Measurements from ENCODE around the gene TGM4.
"Not testable (repeated sequence)": the region's sequence is repeated elsewhere in the genome, so short reads cannot be mapped to it uniquely, and the experiment has no call there.

Gene TGM4

DNA sequence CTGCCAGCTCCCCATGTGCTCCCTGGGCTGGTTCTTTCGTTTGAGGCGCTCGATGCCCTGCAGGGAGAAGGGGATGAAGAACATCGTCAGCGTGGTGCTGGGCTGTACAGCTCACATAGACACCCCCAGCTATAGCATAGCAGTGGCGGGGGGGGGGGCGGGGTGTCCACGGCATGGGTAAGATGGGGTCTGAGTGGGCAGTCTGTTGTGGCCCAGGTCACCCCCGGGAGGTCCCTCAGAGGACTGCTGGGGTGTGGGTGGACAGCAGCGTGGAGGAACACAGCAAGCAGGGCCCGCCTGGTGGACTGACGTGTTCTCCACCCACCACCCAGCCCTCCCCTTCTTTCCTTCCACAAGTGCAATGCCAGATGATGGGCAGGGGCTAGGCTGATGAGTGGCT, 43.7 kb downstream of the TGM4 start:
- no peak for DNase-seq

DNA sequence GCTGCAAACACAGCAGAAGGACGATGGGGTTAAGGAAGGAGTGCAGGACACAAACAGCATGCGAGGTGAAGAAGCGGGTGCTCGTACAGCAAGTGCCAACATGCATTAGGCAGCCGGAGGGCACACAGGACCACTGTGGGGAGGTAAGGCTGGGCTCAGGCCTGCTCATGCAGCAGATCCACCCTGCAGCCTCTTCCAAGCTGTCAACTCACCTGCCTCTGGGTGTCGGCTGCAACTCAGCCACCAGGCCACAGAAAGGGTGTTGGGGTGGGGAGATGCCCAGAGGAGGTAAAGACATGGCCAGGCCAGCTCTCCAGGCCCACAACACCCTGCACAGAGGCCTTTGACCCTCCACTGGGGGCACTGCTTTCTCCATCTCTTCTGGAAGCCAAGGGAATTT, 44.2 kb downstream of the TGM4 start:
- no peak for DNase-seq

DNA sequence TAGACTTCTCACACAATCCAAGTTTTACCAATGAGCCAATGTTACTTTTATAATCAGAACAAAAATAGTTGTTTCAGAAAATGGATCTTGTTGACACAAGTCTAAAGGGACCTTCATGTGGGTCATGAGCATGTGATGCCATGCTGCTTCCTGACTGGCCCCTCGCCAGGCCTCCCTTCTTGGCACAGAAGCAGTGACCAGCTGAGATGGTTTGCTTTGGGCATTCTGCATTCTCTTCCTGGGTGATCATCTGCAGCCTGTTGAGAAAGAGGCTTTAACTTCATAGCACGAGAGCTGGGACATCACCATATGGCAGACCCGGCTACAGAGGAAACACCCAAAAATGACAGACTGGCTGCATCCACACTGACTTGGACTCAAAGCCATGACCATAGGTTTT, 45.7 kb downstream of the TGM4 start:
- no peak for DNase-seq

DNA sequence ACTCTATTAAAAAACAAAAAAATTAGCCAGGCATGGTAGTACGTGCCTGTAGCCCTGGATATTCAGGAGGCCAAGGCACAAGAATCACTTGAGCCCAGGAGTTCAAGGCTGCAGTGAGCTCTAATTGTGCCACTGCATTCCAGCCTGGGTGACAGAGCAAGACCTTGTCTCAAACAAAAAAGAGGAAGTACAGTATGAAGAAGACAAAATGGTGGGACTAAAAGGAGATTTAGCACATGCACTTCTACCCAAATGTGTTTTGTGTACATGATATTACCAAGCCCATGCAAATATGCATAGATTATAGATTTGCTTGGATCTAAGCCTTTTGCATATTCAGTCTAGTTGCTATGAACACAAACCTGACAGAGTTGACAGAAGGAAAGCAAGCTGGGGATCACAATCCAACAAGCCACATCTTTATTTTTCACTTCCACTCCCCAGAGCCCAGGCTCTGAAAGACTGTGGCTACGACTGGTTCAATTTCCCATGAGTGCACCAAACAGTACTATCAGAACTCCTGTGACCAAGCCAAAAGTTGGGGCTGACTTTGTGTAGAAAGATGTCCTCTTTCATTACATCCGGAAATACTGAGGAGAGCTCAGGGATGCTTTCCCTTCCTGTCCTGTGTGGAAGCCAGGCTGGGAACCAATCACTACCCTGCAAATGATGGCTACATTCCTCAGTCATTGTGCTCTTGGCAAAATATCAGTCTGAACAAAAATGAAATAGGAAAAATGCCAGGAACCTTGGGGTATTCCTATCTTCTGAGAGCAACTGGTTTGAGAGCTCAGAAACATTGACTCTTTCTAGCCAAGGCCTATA, 49.4 kb downstream of the TGM4 start:
- DNase-seq = no peak

GRCh38 chr3:44924457-44925084, 50.2 kb downstream of the TGM4 start:
- no peak for DNase-seq

DNA sequence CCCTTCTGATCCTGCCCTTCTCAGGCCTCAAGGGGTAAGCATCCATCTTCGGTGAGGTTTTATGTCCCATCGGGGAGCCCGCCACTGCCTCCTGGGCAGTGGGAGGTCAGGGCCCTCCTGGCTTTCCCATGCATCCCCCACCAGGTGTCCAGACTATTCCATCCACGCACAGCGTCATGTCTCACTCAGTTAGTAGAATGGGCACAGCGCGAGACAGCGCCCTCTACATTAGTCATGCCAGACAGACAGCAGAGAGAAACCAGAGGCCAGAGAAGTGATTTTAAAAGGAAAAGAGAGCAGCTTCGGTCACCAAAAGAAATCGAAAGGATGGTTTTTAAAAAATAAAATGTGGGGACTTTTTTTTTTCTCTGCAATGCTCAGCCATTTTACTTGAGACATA, 51.8 kb downstream of the TGM4 start:
- DNase-seq = no peak

DNA sequence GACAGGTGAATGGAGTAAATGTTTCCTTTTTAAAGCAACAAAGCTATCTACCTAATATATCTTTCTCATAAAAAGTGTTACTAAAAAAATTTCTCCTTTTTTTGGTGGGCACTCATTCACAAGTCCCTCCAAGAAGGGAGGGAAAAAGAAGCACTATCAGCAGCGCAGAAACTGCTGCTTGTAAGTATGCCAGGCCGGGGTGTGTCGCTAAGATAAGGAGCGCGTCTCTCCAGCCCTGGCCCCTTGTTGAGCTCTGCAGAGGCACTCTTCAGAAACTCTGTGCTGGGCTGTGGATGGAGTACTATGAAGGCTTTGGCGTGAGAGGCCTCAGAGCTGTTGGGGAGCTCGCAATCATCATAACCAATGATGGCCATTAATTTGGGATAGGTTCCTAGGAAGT, 52.5 kb downstream of the TGM4 start:
- no peak for DNase-seq

GRCh38 chr3:44927371-44927770, 53.0 kb downstream of the TGM4 start:
- no peak for DNase-seq

DNA sequence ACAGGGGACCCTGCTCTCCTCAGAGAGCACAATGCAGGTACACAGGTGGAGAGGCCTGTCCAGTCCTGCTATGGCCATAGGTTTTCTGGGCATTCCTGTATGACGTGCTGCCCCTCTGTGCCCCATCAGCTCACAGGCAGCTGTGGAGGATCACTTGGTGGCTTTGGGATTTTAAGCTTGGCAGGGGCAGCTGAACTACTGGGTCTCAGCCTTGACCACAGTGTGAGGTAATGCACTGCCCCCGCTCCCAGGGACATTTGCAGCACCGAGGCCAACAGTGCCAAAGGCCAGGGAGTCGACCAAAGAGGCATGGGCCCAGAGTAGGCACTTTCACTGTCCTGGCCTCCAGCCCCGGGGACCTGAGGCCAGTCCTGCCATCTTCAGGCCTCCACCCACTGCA, 55.4 kb downstream of the TGM4 start:
- DNase-seq = no peak

GRCh38 chr3:44930911-44931310, 56.5 kb downstream of the TGM4 start:
- no peak for DNase-seq

DNA sequence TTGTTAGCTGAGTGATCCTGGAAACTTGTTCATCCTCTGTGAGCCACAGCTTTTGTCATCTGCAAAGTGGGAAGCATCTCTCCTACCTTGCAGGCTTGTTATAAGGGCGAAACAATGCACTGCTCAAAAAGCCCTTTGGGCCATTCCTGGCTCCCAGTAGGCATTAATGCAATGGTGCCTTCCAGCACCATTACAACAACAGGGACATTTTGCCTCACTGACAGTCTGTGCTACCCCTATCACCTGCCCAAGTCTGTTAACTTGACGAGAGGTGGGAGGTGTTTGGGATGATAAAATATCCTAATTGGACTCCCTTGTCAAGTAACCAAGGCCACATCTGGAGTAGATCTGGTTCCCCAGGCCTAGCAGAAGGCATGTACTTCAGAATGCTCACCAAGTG, 57.4 kb downstream of the TGM4 start:
- DNase-seq = no peak

DNA sequence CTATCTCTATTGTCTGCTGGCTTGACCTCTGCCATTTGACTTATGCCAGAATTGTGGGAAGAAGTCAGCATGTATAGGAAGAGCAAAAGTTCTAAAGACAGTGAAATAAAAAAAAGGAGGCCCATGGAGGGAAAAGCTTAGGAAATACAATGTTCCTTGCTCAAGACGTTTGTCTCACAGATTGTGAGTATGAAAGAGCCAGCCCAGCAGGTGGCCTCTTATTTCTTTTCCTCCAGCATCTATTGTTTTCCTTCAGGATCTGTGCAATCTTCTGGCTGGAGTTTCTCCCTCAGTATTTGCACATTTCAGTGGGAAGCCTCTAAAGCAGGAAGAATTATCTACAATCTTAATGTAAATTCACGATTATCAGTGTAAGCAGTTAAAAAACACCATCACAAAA, 57.9 kb downstream of the TGM4 start:
- DNase-seq = no peak

DNA sequence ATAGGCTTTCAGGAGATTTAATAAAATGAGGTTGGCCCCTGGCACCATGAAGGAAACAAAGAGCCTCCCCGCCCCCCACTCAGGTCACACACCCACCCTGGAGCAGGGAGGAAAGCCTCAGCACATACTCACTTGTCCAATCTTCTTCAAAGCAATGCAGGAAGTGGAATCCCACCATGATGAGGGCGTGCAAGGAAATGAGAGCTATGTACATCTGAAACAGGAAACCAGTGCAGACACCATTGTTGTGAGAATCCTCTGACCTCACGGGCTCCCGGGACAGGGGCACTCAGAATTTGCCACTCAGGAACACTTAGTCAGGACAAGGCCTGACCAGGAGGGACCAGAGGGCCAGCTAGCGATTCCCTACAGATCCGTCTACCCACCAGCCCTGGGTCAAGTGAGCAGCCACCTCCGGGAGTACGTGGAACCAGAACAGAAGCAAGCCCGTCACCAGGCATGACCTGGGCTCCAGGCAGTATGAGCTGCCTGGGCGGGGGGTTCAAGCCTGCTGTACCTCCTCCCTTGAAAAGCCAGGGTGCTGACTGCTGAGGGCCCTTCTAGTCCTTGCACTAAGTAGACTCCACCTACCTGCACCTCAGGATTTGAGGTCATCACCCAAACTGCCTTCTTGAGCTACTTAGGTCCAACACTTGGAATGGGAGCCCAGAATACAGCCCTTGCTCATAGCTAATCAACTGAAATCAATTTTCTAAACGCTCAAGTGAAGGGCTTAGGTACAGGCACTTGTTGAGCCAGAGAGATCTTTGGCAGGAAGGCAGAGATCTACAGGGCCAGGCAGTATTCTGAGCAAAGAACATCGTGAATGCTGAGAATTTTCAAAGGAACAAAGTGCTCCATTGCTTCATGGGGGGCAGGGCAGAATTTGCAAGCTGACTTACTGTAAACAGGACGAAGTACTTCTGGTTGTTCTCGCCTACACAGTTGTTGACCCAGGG, 58.9 kb downstream of the TGM4 start:
- no peak for DNase-seq

DNA sequence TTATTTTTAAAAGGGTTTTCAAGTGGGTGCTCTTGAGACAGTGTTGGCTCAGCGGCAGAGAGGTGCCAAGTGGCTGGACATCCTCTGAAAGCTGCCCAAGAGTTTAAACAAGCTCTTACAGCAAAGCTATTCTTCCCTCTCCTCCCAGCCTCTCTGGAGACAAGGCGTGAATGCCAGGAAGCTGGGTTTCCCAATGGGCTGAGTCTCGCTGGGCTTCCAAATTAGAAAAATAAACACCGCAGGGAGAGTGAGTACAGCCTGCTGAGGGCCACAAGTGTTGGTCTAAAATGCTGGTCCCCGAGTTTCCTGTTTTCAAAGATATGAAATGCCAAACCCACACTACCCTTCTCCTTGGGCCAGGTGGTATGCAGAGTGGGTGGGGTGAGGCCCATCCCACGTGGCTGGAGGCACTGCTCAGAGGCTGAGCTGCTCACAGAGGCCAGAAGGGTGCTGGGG, 65.2 kb downstream of the TGM4 start:
- no peak for DNase-seq

- no peak for DNase-seq
Observed at GRCh38 chr3:44942202-44942921, 68.0 kb downstream of the TGM4 start.

GRCh38 chr3:44948239-44948638, 73.8 kb downstream of the TGM4 start:
- no peak for DNase-seq

GRCh38 chr3:44949770-44950169, 75.4 kb downstream of the TGM4 start:
- DNase-seq = not testable (repeated sequence)

- no peak for DNase-seq
Observed at GRCh38 chr3:44950275-44950734, 75.9 kb downstream of the TGM4 start.

DNA sequence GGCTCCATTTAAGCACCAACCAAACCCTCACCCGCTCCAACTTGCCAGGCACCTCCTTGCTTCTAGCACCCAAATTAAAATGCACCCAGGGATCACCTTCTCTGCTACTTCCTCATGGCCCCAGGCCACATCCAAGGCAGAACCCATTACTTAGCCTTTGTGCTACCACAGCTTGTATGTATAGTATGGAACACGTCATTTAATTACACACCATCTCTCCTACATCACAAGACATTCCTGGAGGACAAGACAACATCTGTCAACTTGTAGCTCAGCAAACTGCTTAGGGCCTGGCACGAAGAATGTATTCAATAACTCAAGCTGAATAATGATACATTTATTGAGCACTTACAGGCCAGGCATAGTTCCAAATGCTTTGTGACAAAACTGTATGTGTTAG, 78.3 kb downstream of the TGM4 start:
- no peak for DNase-seq

DNA sequence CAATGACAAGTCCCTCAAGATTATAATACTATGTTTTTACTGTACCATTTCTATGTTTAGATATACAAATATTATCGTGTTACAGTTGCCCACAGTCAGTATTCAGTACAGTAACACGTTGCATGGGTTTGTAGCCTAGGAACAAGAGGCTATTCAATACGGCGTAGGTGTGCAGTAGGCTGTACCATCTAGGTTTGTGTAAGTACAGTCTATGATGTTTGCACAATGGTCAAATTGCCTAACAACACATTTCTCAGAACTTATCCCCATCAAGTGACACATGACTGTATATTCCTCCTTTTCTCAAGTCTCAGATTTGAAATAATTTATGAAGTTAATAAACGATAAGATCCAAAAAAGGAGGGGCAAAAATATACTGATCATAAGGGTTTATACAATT, 79.9 kb downstream of the TGM4 start:
- no peak for DNase-seq

DNA sequence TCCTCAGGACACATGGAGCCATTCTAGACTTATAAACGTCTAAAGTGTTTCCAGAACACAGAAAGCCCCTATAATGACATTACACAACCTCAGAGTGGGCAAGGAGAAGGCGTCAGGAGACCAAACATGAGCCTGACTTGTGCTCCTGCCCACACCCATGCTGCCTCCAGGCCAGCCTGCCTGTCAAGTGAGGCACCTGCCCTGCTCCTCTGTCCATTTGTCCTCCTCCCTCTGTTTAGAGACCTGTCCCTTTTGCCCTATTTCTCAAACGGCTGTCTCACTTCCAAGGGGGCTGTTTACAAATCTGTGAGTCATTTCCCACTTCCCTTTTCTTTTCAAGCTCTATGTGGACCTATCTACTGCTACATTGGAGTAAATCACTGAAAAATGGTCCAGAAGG, 80.6 kb downstream of the TGM4 start:
- DNase-seq = no peak

DNA sequence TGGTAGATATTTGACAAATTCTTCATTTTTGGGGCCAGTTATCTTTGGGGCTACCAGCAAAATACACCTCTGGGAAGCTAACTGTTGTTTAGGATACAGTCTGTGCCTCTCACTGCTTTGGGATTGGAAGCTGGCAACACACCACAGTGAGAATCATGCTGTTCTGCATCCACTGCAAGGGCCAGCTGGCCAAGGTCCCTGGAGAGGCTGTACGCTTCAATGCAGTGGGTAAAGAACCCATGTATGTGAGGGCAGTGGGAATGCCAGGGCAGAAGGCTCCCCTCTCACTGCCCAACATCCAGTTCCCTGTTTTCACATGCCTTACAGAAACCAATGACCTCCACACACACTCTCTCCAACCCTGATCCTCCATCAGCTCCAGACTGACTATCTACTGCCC, 81.5 kb downstream of the TGM4 start:
- DNase-seq = no peak

DNA sequence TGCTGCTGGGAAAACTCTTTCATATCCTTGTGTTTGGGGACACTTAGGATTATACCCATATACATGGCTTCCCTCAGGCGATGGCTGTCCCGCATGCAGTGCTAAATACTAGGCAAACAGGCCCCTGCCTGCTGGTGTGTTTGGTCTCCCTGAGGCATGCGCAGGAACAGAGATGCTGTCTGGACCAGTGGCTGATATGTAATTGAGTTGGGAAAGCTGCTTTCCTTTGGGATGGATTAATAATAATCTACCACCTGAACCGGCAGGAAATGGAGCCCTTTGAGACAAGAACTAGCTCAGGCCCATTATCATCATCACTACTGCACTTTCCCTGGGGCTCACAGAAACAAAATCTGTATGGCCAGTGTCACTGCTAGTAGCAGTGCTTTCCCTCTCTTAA, 83.6 kb downstream of the TGM4 start:
- no peak for DNase-seq
